Effector CD4-positive, alpha-beta T cell (primary cell): ENCODE data around the gene VEGFA.

Source experiments
- DNase-seq: peaks from one replicate; pipeline ENCODE4 v3.0.0-alpha.2; 2020

The VEGFA gene

DNA sequence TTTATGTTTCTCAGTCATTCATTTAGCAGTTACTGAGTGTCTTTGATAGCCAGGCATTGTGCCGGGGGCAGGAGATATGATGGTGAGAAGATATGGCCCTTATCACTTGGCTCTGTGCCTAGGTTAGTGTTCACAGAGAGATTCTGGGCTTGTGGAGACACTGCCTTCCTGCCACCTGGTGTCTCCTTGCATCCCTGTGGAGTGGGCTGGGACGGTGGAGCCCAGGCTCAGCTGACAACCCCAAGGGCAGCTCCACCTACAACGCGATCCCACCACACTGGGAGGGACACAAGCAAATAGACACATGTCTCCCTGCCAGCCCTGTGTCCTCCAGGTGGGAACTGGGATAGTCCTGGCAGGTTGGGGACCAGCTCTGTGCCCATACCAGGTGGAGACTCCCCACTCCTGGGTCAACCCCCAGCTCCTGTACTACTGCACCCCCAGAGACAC lies 30.3 kb upstream of the VEGFA start:
- DNase-seq: no peak

DNA sequence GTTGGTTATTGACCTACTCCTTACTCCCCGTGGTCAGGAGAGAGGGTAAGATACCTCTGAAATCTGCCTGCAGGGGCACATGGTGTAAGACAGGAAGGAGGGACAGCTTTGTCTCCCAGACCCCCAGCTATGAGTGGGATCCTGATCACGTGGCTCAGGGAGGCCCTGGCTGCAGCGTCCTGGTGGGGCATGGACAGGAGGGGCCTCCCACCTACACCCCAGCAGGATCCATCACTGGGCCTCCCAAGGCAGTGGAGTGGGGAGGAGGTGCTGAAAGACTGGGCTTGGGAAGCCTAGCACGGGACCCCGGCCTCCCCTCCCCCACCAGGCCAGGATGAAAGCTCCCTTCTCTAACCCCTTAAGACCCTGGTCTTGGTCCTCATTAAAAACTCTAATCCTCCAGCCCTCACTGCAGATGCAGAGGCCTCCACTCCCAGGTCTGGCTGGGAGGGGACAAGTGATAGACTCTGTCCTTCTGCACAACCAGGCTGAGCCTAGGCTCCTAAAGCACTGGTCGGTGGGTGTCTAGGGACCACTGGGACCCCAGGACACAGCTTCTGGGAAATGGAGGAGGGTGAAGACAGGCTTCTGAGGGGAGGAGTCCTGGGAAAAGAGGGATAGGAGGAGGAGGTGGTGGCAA lies 29.6 kb upstream of the VEGFA start:
- no peak for DNase-seq

DNA sequence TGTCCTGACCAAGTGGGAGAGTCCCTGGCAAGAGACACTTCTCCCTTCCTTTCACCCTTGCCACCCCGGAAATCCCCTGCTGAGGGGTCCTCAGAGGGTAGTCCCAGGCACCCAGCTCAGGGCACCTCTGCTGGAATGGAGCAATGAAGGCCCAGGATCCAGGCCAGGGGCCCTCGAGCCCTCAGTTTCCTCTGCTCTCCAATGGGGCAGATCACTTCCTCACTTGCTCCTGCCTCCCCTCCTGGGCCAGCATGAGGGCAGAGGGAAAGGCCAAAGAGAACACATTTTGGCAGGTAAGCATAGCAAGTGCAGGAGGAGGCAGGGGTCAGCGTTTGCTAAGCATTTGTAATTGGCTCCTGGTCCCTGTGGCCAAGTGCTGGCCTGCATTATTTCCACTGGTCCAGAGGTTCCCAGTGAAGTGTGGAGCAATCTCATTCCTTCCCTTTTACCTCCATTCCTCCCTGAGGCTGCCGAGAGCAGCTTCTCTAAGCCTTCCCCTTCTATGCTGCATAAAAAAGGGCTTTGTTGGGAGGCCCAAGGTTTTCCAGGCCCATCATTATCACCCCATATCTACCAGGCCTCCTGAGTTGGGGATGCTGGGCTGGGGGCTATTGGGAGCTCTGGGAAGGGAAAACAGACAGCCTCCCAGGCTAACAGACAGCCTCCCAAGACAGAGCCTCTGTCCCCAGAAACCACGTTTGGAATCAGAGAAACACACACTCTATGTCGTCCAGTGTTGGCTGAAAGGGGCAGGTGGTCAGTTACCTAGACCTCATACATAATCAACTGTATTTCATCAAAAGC lies 28.8 kb upstream of the VEGFA start:
- DNase-seq: no peak

- no peak for DNase-seq
These were observed 28.2 kb upstream of the VEGFA start for GRCh38 chr6:43741829-43742228.

GRCh38 chr6:43742285-43742684 lies 27.7 kb upstream of the VEGFA start:
- DNase-seq: no peak

GRCh38 chr6:43742931-43743632 lies 26.9 kb upstream of the VEGFA start:
- no peak for DNase-seq

DNA sequence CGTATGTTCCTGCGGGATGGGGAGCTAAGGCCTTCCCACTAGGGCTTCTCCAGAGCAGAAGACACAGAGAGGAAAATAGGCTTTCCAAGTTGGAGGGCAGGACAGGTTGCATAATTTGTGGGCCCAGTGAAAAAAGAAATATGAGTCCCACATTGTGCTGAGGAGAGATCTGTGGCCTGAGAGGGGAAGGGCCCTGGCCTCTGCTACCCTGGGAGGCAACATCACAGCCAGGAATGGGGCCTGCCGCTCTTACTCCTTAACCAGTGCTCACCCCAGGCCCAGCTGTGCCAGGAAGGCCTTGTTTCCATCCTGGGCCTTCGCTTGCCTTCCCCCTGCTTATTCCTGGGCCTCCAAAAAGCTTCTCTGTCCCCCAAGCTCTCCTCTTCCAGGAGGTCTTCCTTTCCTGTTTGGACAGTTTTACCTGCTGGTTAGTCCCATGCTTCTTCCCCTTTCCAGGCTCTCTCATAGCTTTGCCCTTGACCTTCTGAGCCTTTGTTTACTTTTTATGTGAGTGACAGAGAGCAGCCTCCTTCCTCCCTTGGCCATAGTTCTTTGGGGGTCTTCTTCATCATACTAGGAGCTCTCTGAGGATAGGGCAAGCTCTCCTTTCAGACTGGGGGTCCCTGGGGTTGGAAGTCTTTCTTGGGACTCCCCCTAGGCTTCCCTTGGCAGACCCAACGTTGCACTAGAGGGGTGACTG lies 26.2 kb upstream of the VEGFA start:
- no peak for DNase-seq

DNA sequence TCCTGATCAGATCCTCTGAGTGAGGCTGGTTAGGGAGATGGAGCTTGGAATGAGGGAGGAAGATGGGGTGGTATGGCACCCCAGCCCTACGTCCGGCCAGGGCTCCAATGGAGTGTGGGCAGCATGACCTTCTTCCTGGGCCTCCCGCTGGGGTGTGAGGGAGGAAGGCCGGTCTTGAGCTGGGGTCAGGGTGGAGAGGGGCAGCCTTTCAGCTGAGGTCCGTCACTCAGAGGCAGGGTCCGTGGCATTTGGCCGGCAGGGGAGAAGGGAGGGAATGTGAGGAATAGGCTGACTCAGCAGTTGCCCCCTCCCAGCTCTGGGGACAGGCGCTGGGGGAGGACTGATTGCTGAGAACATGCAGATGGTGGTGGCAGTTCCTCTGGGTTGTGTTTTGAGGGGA lies 25.5 kb upstream of the VEGFA start:
- DNase-seq: no peak

GRCh38 chr6:43744931-43745727 lies 24.9 kb upstream of the VEGFA start:
- DNase-seq: no peak

- DNase-seq: no peak
These were observed 23.9 kb upstream of the VEGFA start for GRCh38 chr6:43746071-43746470.

DNA sequence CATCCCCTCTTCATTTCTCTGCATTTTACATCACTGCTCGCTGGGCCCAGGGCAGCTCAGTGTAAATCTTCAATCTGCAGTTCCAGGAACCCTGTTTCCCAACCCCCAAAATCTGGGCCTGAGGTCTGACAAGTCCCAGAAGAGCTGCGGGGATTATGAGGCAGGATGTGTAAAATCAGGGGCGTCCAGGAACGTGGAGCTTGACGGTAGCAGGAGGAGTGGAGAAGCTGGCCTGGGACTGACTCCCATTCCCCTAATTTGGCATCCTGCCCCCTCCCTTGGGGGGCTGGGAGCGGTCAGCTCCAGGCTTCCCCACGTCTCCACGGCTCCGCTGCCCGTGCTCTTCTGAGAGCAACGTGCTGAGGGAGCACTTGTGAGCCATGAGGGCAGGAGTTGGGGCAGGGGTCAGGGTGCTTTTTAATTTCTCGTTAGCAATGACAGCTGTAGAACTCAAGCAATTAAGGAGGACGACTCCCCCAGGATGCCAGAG lies 23.4 kb upstream of the VEGFA start:
- no peak for DNase-seq

DNA sequence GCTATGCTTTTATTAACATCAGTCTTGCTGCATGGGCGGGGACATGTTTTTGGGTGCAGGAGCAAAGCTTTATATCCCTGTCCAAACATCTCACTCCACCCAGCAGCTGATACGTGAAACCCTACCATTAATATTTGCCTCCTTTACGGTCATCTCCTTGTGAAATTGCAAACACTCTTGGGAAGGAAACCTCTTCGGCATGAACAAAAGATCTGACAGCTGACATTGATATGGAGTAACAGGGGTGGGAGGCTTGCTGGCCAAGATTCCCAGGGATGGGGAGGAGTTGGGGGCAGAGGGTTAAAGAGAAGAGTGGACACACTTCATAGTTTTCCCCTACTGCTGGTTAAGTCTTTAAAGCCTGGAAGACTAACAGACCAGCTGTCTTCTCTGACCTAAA lies 22.2 kb upstream of the VEGFA start:
- no peak for DNase-seq

- no peak for DNase-seq
These were observed 21.2 kb upstream of the VEGFA start for GRCh38 chr6:43748765-43749164.

GRCh38 chr6:43749461-43749860 lies 20.6 kb upstream of the VEGFA start:
- no peak for DNase-seq

GRCh38 chr6:43750622-43751021 lies 19.4 kb upstream of the VEGFA start:
- DNase-seq: no peak

- no peak for DNase-seq
These were observed 16.3 kb upstream of the VEGFA start for GRCh38 chr6:43753570-43754183.

DNA sequence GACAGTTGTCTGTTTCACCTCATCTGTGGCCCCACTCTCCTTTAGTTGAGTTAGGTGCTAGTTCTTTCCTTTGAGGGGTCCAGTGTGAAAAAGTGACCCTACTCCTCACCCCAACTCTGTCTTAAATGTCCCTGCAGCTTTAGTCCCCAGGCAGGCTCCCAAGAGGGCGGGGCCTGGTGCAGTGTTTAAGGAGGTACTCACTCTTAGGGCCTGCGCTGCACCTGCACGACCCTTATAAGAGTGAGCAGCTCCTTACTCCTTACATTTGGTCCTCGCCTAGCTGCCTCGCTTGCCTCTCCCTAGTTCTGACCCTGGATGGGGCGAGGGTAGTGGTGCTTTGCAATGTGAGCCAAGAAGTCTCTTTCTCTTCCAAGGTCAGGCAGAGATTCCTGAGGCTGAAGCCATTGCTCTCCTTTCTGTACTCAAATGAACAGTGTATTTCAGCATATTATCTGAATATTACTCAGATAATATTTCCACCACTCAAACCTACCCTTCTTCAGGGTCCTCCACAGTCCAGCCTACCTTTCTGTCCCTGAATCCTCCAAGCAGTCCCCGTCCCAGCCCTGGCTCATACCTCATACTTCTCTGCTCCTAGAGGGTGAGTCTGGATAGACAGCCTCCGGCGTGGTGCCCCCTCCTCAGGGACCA lies 11.9 kb upstream of the VEGFA start:
- DNase-seq: no peak

DNA sequence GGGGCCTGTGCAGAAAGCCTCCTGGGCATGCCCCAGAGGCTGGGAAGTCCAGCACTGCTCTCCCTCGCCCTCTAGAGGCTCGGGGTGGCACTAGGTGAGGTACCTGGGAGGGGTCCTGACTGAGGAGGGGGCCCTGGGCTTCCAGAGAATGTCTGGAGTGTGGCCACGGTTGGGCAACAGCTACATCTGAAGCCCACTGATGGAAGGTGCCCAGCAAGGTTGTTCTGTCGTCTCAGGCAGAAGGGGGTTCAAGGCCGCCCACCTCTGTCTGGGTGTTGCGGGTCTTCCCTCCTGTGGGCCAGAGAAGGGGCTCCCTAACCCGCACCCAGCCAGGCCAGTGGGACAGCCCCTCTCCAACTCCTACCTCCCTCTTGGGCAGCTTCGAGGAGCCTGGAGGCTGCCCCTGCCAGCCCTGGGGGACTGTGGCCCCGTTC lies 11.4 kb upstream of the VEGFA start:
- DNase-seq: no peak

- no peak for DNase-seq
These were observed 10.7 kb upstream of the VEGFA start for GRCh38 chr6:43759136-43759906.

DNA sequence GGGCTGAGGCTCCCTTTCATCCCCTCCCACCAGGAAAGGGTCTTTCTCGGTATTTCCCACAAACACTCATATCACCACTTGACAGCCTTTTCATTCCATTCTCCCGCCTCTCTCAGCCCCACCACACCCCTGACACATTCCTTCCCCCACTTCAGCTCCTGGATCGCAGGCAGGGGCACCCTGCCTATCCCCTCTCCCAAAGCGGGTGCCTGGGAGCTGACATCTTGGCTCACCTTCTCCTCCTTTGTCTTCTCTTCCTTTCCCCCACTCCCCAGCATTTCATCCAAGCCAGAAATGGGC lies 10.2 kb upstream of the VEGFA start:
- DNase-seq: no peak
